Progenitor cell of endocrine pancreas (in vitro differentiated cells): ENCODE results near the gene RAVER1. TPM values are rescaled to one million over a fixed set of nuclear protein-coding genes. Genes with fewer than 3 reads are reported as not detected.

Source experiments
- DNase-seq: peaks from one replicate; pipeline ENCODE4 v3.0.0; 2021; ENCODE audit warnings: low spot score; ENCODE audit not compliant: unreplicated experiment
- H3K27ac Mint-ChIP-seq: 2 replicates; pipeline ENCODE4 v1.8.0; 2021; ENCODE audit warnings: mild to moderate bottlenecking, moderate library complexity, mixed read lengths
- H3K27me3 Mint-ChIP-seq: 2 replicates; pipeline ENCODE4 v1.8.0; 2021; ENCODE audit warnings: mixed read lengths
- H3K36me3 Mint-ChIP-seq: 2 replicates; pipeline ENCODE4 v1.8.0; 2022; ENCODE audit warnings: mixed read lengths; ENCODE audit not compliant: insufficient read depth
- H3K4me1 Mint-ChIP-seq: 2 replicates; pipeline ENCODE4 v1.8.0; 2021; ENCODE audit warnings: low read depth, mixed read lengths
- H3K4me3 Mint-ChIP-seq: 2 replicates; pipeline ENCODE4 v1.8.0; 2021; ENCODE audit warnings: low read depth, mild to moderate bottlenecking, moderate library complexity, mixed read lengths
- H3K9me3 Mint-ChIP-seq: 2 replicates; pipeline ENCODE4 v1.8.0; 2021; ENCODE audit warnings: low read depth, mixed read lengths
- CTCF ChIP-seq: fragments of 200-600 bp; sonication (generic); IDR thresholded peaks from one replicate; pipeline ENCODE4 v1.5.0; 2021; ENCODE audit warnings: antibody characterized with exemption, mild to moderate bottlenecking; ENCODE audit not compliant: unreplicated experiment
- total RNA-seq: library from RNA; stranded (reverse); gene quantifications from 2 replicates; pipeline ENCODE4 v1.2.1, GENCODE V29; 2021

RAVER1 gene
- total RNA-seq, 1 donor from 2014 or later = 53.4 TPM

- Mint-ChIP-seq H3K9me3 (no peaks in the 10 kb centered on the region), H3K36me3 (no peaks in the 10 kb centered on the region), H3K27me3 (peaks cover 85% of the 10 kb centered on the region), H3K27ac (no peak overlapping the region), H3K4me1 (peaks cover 12% of the 10 kb centered on the region), H3K4me3 (peak overlapping the region; percentile 21)
- DNase-seq = no peak
- no peak for TF ChIP-seq CTCF
Observed at GRCh38 chr19:10292789-10293636, 40.3 kb downstream of the RAVER1 start.

- Mint-ChIP-seq H3K27me3 (peaks cover 88% of the 10 kb centered on the region), H3K36me3 (no peaks in the 10 kb centered on the region), H3K4me3 (peak overlapping the region; percentile 21), H3K27ac (no peak overlapping the region), H3K9me3 (no peaks in the 10 kb centered on the region), H3K4me1 (peaks cover 12% of the 10 kb centered on the region)
- no peak for TF ChIP-seq CTCF
- DNase-seq = peak; percentile 60
Observed at GRCh38 chr19:10292206-10292788, 41.0 kb downstream of the RAVER1 start.

GRCh38 chr19:10291554-10292205 lies 41.6 kb downstream of the RAVER1 start:
- Mint-ChIP-seq H3K4me1 (peaks cover 12% of the 10 kb centered on the region), H3K4me3 (no peak overlapping the region), H3K27me3 (peaks cover 92% of the 10 kb centered on the region), H3K27ac (no peak overlapping the region), H3K36me3 (no peaks in the 10 kb centered on the region), H3K9me3 (no peaks in the 10 kb centered on the region)
- no peak for TF ChIP-seq CTCF
- no peak for DNase-seq

GRCh38 chr19:10290876-10291553 lies 42.3 kb downstream of the RAVER1 start:
- no peak for TF ChIP-seq CTCF
- DNase-seq = no peak

GRCh38 chr19:10290357-10290875 lies 42.9 kb downstream of the RAVER1 start:
- Mint-ChIP-seq H3K4me1 (peaks cover 7% of the 10 kb centered on the region), H3K4me3 (peak overlapping the region; percentile 21), H3K36me3 (no peaks in the 10 kb centered on the region), H3K9me3 (no peaks in the 10 kb centered on the region), H3K27ac (no peak overlapping the region), H3K27me3 (peaks cover 96% of the 10 kb centered on the region)
- DNase-seq = no peak
- no peak for TF ChIP-seq CTCF

More at GRCh38 chr19:10290876-10291553, 42.3 kb downstream of the RAVER1 start:
- Mint-ChIP-seq H3K4me1 (peaks cover 12% of the 10 kb centered on the region), H3K4me3 (no peak overlapping the region), H3K9me3 (no peaks in the 10 kb centered on the region), H3K27me3 (peaks cover 96% of the 10 kb centered on the region), H3K27ac (no peak overlapping the region), H3K36me3 (no peaks in the 10 kb centered on the region)
